IMR-90 (cell line): ENCODE data around the gene PDGFD. TPM values are rescaled to one million over a fixed set of nuclear protein-coding genes. Genes with fewer than 3 reads are reported as not detected.
A peak's percentile ranks its signal among the peaks of the same experiment; 100 is the strongest.

Experiments
- ATAC-seq: fragments of 200-7000 bp; cut with Tn5 transposase; 2 replicates; pipeline ENCODE4 v1.9.1; 2020; ENCODE audit warnings: low read depth, mild to moderate bottlenecking, moderate library complexity
- BruUV-seq: library from RNA; stranded (reverse); fragments of 400-500 nt; replicated peaks from 2 replicates; lab custom pipeline; 2021; lab: Mats Ljungman, UMichigan
- CTCF ChIA-PET: fragments of 300-600 bp; formaldehyde crosslinking; extraction: SDS; loops from one replicate; lab custom pipeline; 2021; ENCODE audit warnings: antibody characterized with exemption; lab: Yijun Ruan, JAX
- POLR2A ChIA-PET: fragments of 300-600 bp; sonication (Branson Sonifier 250); formaldehyde crosslinking; loops from one replicate; lab custom pipeline; 2022; ENCODE audit warnings: antibody characterized with exemption; ENCODE audit not compliant: unreplicated experiment; lab: Charles Lee
- DNase-seq: peaks from one replicate; pipeline ENCODE4 v3.0.0; 2013
- H2AFZ ChIP-seq: replicated peaks from 2 replicates; pipeline ENCODE3; 2013; ENCODE audit warnings: low read length, mild to moderate bottlenecking; ENCODE audit not compliant: poor library complexity
- H2AK5ac ChIP-seq: 2 replicates; pipeline ENCODE4 v1.6.1; 2013; ENCODE audit warnings: low read depth, low read length, inconsistent platforms
- H2AK9ac ChIP-seq: replicated peaks from 2 replicates; pipeline ENCODE3; 2013; ENCODE audit warnings: mild to moderate bottlenecking, low read depth, low read length, moderate library complexity; ENCODE audit not compliant: poor library complexity
- H2BK120ac ChIP-seq: 2 replicates; pipeline ENCODE4 v1.6.1; 2013; ENCODE audit warnings: low read depth, low read length, inconsistent platforms
- H2BK15ac ChIP-seq: 3 replicates; pipeline ENCODE4 v1.6.1; 2013; ENCODE audit warnings: low read depth, low read length, inconsistent platforms
- H2BK20ac ChIP-seq: 2 replicates; pipeline ENCODE4 v1.6.1; 2013; ENCODE audit warnings: low read depth, mild to moderate bottlenecking, inconsistent platforms, low read length, moderate library complexity
- H2BK5ac ChIP-seq: 2 replicates; pipeline ENCODE4 v1.6.1; 2013; ENCODE audit warnings: mild to moderate bottlenecking, low read depth, low read length, inconsistent platforms; ENCODE audit not compliant: poor library complexity, severe bottlenecking
- H3K14ac ChIP-seq: replicated peaks from 2 replicates; pipeline ENCODE4 v1.6.1; 2013; ENCODE audit warnings: low read depth, low read length, inconsistent platforms
- H3K18ac ChIP-seq: 2 replicates; pipeline ENCODE4 v1.6.1; 2013; ENCODE audit warnings: low read depth, low read length, control low read depth
- H3K23ac ChIP-seq: 2 replicates; pipeline ENCODE4 v1.6.1; 2013; ENCODE audit warnings: low read depth, low read length, inconsistent platforms
- H3K27ac ChIP-seq: 2 replicates; pipeline ENCODE4 v1.5.1; 2013; ENCODE audit warnings: mild to moderate bottlenecking, control low read depth, low read length; ENCODE audit not compliant: insufficient read depth
- H3K27me3 ChIP-seq: 2 replicates; pipeline ENCODE4 v1.6.1; 2013; ENCODE audit warnings: low read length; ENCODE audit not compliant: control insufficient read depth, insufficient read depth
- H3K36me3 ChIP-seq: 2 replicates; pipeline ENCODE4 v1.6.1; 2013; ENCODE audit warnings: low read length, mixed read lengths; ENCODE audit not compliant: control insufficient read depth, insufficient read depth
- H3K4ac ChIP-seq: 2 replicates; pipeline ENCODE4 v1.6.1; 2013; ENCODE audit warnings: low read depth, low read length, inconsistent platforms
- H3K4me1 ChIP-seq: 2 replicates; pipeline ENCODE4 v1.6.1; 2013; ENCODE audit warnings: low read length, mixed read lengths; ENCODE audit not compliant: control insufficient read depth, insufficient read depth
- H3K4me2 ChIP-seq: 2 replicates; pipeline ENCODE4 v1.6.1; 2013; ENCODE audit warnings: low read depth, mild to moderate bottlenecking, control low read depth, low read length, moderate library complexity
- H3K4me3 ChIP-seq: 2 replicates; pipeline ENCODE4 v1.5.1; 2013; ENCODE audit warnings: low read depth, mild to moderate bottlenecking, control low read depth, low read length, moderate library complexity; ENCODE audit not compliant: insufficient read depth
- H3K56ac ChIP-seq: 2 replicates; pipeline ENCODE4 v1.6.1; 2013; ENCODE audit warnings: low read length, inconsistent platforms; ENCODE audit not compliant: insufficient read depth; ENCODE audit errors: extremely low read depth
- H3K79me1 ChIP-seq, 2 experiments: 2 replicates each; pipeline ENCODE4 v1.6.1; 2013; ENCODE audit warnings: low read length in 2 of 2, inconsistent platforms in 1 of 2, low read depth in 1 of 2
- H3K9ac ChIP-seq: 2 replicates; pipeline ENCODE4 v1.6.1; 2013; ENCODE audit warnings: low read depth, low read length, control low read depth
- H3K9me1 ChIP-seq: 2 replicates; pipeline ENCODE4 v1.6.1; 2013; ENCODE audit warnings: low read length, inconsistent platforms; ENCODE audit not compliant: insufficient read depth
- H3K9me3 ChIP-seq: 2 replicates; pipeline ENCODE4 v1.6.1; 2013; ENCODE audit warnings: low read length; ENCODE audit not compliant: control insufficient read depth, insufficient read depth
- H4K20me1 ChIP-seq: 2 replicates; pipeline ENCODE4 v1.6.1; 2013; ENCODE audit warnings: low read length, inconsistent platforms; ENCODE audit not compliant: insufficient read depth
- H4K5ac ChIP-seq: 2 replicates; pipeline ENCODE4 v1.6.1; 2013; ENCODE audit warnings: mild to moderate bottlenecking, low read depth, low read length, control low read depth
- H4K8ac ChIP-seq, 2 experiments: 2 replicates each; pipeline ENCODE4 v1.6.1; 2013; ENCODE audit warnings: low read depth in 2 of 2, low read length in 2 of 2, control low read depth in 1 of 2, inconsistent platforms in 1 of 2
- H4K91ac ChIP-seq: 2 replicates; pipeline ENCODE4 v1.6.1; 2013; ENCODE audit warnings: low read depth, low read length, inconsistent platforms; ENCODE audit not compliant: insufficient read depth
- BHLHE40 ChIP-seq: fragments of 150-350 bp; IDR thresholded peaks from 2 replicates; pipeline ENCODE4 v1.6.1; 2016; ENCODE audit warnings: mild to moderate bottlenecking, low read depth, low read length
- CEBPB ChIP-seq: IDR thresholded peaks from 2 replicates; pipeline ENCODE4 v1.6.1; 2012; ENCODE audit warnings: low read depth, low read length, improper control_type of control experiment
- CHD1 ChIP-seq: IDR thresholded peaks from 2 replicates; pipeline ENCODE4 v1.6.1; 2012; ENCODE audit warnings: low read depth, low read length, improper control_type of control experiment
- CTCF ChIP-seq: conservative IDR thresholded peaks from 2 replicates; pipeline ENCODE4 v1.5.1; 2012; ENCODE audit warnings: mild to moderate bottlenecking, low read depth, low read length, improper control_type of control experiment
- ELK1 ChIP-seq: fragments of 150-350 bp; IDR thresholded peaks from 2 replicates; pipeline ENCODE4 v1.6.1; 2016; ENCODE audit warnings: low read depth, mild to moderate bottlenecking, low read length, moderate library complexity, borderline replicate concordance
- FOS ChIP-seq: fragments of 150-350 bp; IDR thresholded peaks from 2 replicates; pipeline ENCODE4 v1.6.1; 2016; ENCODE audit warnings: low read depth, low read length
- MAFK ChIP-seq: IDR thresholded peaks from 2 replicates; pipeline ENCODE4 v1.6.1; 2012; ENCODE audit warnings: low read depth, low read length, improper control_type of control experiment
- MAZ ChIP-seq: IDR thresholded peaks from 2 replicates; pipeline ENCODE4 v1.6.1; 2012; ENCODE audit warnings: low read depth, mild to moderate bottlenecking, low read length, improper control_type of control experiment, moderate library complexity, borderline replicate concordance
- MXI1 ChIP-seq: IDR thresholded peaks from 2 replicates; pipeline ENCODE4 v1.6.1; 2012; ENCODE audit warnings: low read depth, mild to moderate bottlenecking, low read length, moderate library complexity, borderline replicate concordance
- NFE2L2 ChIP-seq: fragments of 150-350 bp; IDR thresholded peaks from 2 replicates; pipeline ENCODE4 v1.6.1; 2016; ENCODE audit warnings: low read depth, mild to moderate bottlenecking, low read length
- POLR2A ChIP-seq: IDR thresholded peaks from 2 replicates; pipeline ENCODE4 v1.6.1; 2012; ENCODE audit warnings: mild to moderate bottlenecking, low read depth, low read length
- RAD21 ChIP-seq: IDR thresholded peaks from 2 replicates; pipeline ENCODE4 v1.6.1; 2012; ENCODE audit warnings: low read length, improper control_type of control experiment
- RCOR1 ChIP-seq: IDR thresholded peaks from 2 replicates; pipeline ENCODE4 v1.6.1; 2012; ENCODE audit warnings: mild to moderate bottlenecking, low read length, improper control_type of control experiment; ENCODE audit not compliant: insufficient replicate concordance
- RFX5 ChIP-seq: IDR thresholded peaks from 2 replicates; pipeline ENCODE4 v1.8.0; 2012; ENCODE audit warnings: low read depth, mild to moderate bottlenecking, low read length, moderate library complexity
- SMC3 ChIP-seq: fragments of 150-350 bp; IDR thresholded peaks from 2 replicates; pipeline ENCODE4 v1.6.1; 2016; ENCODE audit warnings: low read depth, mild to moderate bottlenecking, antibody characterized with exemption, low read length, moderate library complexity
- USF2 ChIP-seq: fragments of 150-350 bp; IDR thresholded peaks from 2 replicates; pipeline ENCODE4 v1.6.1; 2017; ENCODE audit warnings: mild to moderate bottlenecking, antibody characterized with exemption, low read length, low read depth
- WGBS, 2 experiments: methylation state at CpG; one replicate each; pipeline versions ENCODE4 v1.1.5 to v1.1.7; 2013; ENCODE audit warnings: missing lambda C conversion rate in 2 of 2; ENCODE audit not compliant: insufficient read length in 1 of 2; ENCODE audit errors: extremely low coverage in 2 of 2; 5-methylcytosine and 5-hydroxymethylcytosine counted together
- dilution Hi-C: fragments of 300-500 bp; cut with HindIII; formaldehyde crosslinking; loops from one replicate; pipeline ENCODE4 v1.14.3; 2018; ENCODE audit warnings: low sequenced_read_pairs; ENCODE audit not compliant: unreplicated experiment
- in situ Hi-C: fragments of 300-500 bp; cut with MboI; formaldehyde crosslinking; loops from 3 replicates; pipeline ENCODE4 v1.14.3; 2019; ENCODE audit warnings: low sequenced_read_pairs, inconsistent platforms, mixed read lengths
- intact Hi-C: fragments of 100-400 bp; cut with micrococcal nuclease; formaldehyde crosslinking; loops from 2 replicates; pipeline ENCODE4 v1.10.0; 2022
- polyA plus RNA-seq, 3 experiments: library from polyadenylated mRNA; depleted of rRNA; stranded (reverse); fragments of >200 nt; gene quantifications; 2 replicates each; pipeline ENCODE4 v1.2.3, GENCODE V29; 2012; ENCODE audit warnings: low replicate concordance in 1 of 3
- total RNA-seq: library from RNA; depleted of rRNA; stranded (reverse); fragments of >200 nt; gene quantifications from 2 replicates; pipeline ENCODE4 v1.2.3, GENCODE V29; 2012

The PDGFD gene
- total and polyA plus RNA-seq, 2 of the 4 experiments (the other 2 are of a cell fraction) = 2.1 to 3.0 TPM

- dilution Hi-C loops = no loop called here
- Histone ChIP-seq H2BK5ac (no peak overlapping the region), H3K27ac (no peak overlapping the region), H2BK15ac (no peak overlapping the region), H3K56ac (no peak overlapping the region), H2BK120ac (no peak overlapping the region), H3K4me2 (no peak overlapping the region), H2AK5ac (no peak overlapping the region), H4K91ac (no peak overlapping the region; the same call in 1 of the 2 replicates), H3K9me3 (no peaks in the 10 kb centered on the region), H3K79me1 (no peaks in the 10 kb centered on the region), H2BK20ac (no peak overlapping the region), H4K5ac (no peak overlapping the region), H4K8ac (no peak overlapping the region), H3K9me1 (no peaks in the 10 kb centered on the region), H3K14ac (no peak overlapping the region), H3K4ac (no peak overlapping the region), H3K23ac (no peak overlapping the region), H2AFZ (no peak overlapping the region), H2AK9ac (no peak overlapping the region), H3K9ac (no peak overlapping the region), H4K20me1 (no peaks in the 10 kb centered on the region), H3K4me3 (no peak overlapping the region), H3K27me3 (no peaks in the 10 kb centered on the region), H3K18ac (peak overlapping the region; percentile 26; the same call in 1 of the 2 replicates), H3K4me1 (no peaks in the 10 kb centered on the region), H3K36me3 (no peaks in the 10 kb centered on the region)
- POLR2A ChIA-PET = no interaction called here
- no TSS peak for BruUV-seq
- no peak for TF ChIP-seq MXI1
- no peak for TF ChIP-seq RFX5
- no peak for TF ChIP-seq SMC3
- TF ChIP-seq BHLHE40 = no peak
- no peak for TF ChIP-seq POLR2A
- no peak for TF ChIP-seq USF2
- no peak for TF ChIP-seq FOS
- no peak for TF ChIP-seq ELK1
- no peak for TF ChIP-seq NFE2L2
- TF ChIP-seq MAFK = no peak
- TF ChIP-seq RAD21 = no peak
- TF ChIP-seq CHD1 = no peak
- TF ChIP-seq CTCF = no peak
- no peak for TF ChIP-seq RCOR1
- no peak for TF ChIP-seq CEBPB
- no peak for TF ChIP-seq MAZ
- CTCF ChIA-PET = interaction anchor here (0.9 kb wide), 1 partner anchor 15 kb away, joined by 3 read pairs; no protein-coding TSS in a partner anchor
- no peak for DNase-seq
- in situ Hi-C loops = no loop called here
- 83% methylated on average over 3 of the region's 3 CpGs; no CpG with 5 or more reads in 1 of the 2 experiments for WGBS, 2 experiments
- intact Hi-C loops = no loop called here
- ATAC-seq = no peak
Observed at GRCh38 chr11:103968685-103969084, 195.3 kb downstream of the PDGFD start.
